HAP-1 (cell line): ENCODE measurements around the gene AHCYL1.
A peak's percentile ranks its signal among the peaks of the same experiment; 100 is the strongest.

Source experiments
- DNase-seq, 2 experiments: peaks; one replicate each; pipeline ENCODE4 v3.0.0-alpha.2; 2016 to 2020; ENCODE audit warnings: low spot score in 2 of 2
- H3K27me3 ChIP-seq: fragments of 250-450 bp; sonication (Bioruptor Pico); 2 replicates; pipeline ENCODE4 v1.5.1; 2020; ENCODE audit warnings: low read depth, mild to moderate bottlenecking, moderate library complexity
- H3K36me3 ChIP-seq: fragments of 250-450 bp; sonication (Bioruptor Pico); replicated peaks from 2 replicates; pipeline ENCODE4 v1.5.1; 2020; ENCODE audit warnings: mild to moderate bottlenecking
- H3K4me1 ChIP-seq: fragments of 250-450 bp; sonication (Bioruptor Pico); 2 replicates; pipeline ENCODE4 v1.5.1; 2020; ENCODE audit warnings: mild to moderate bottlenecking
- H3K4me3 ChIP-seq: fragments of 250-450 bp; sonication (Bioruptor Pico); 2 replicates; pipeline ENCODE4 v1.5.1; 2020; ENCODE audit warnings: mild to moderate bottlenecking, moderate library complexity
- H3K9me3 ChIP-seq: fragments of 250-450 bp; sonication (Bioruptor Pico); 2 replicates; pipeline ENCODE4 v1.5.1; 2020; ENCODE audit warnings: mild to moderate bottlenecking, moderate library complexity
- in situ Hi-C: fragments of 300-500 bp; cut with MboI; formaldehyde crosslinking; loops from 3 replicates; pipeline ENCODE4 v1.14.3; 2020; ENCODE audit warnings: low sequenced_read_pairs, inconsistent platforms, mixed read lengths

AHCYL1 gene

GRCh38 chr1:109994654-109995053 lies 10.1 kb downstream of the AHCYL1 start:
- H3K27me3 ChIP-seq = no peaks in the 10 kb centered on the region
- DNase-seq = no peak
- in situ Hi-C loops = no loop called here
- peaks cover 5% of the 10 kb centered on the region for H3K36me3 ChIP-seq
- no peak overlapping the region for H3K4me3 ChIP-seq
- H3K4me1 ChIP-seq = peaks cover 9% of the 10 kb centered on the region
- H3K9me3 ChIP-seq = no peaks in the 10 kb centered on the region

GRCh38 chr1:109995536-109995935 lies 11.0 kb downstream of the AHCYL1 start:
- in situ Hi-C loops = no loop called here
- Histone ChIP-seq H3K36me3 (no peaks in the 10 kb centered on the region; the same call in 1 of the 2 replicates), H3K4me3 (no peak overlapping the region), H3K27me3 (no peaks in the 10 kb centered on the region), H3K9me3 (no peaks in the 10 kb centered on the region), H3K4me1 (peaks cover 6% of the 10 kb centered on the region)
- no peak for DNase-seq

GRCh38 chr1:109996476-109996875 lies 11.9 kb downstream of the AHCYL1 start:
- H3K27me3 ChIP-seq = no peaks in the 10 kb centered on the region
- DNase-seq = no peak
- in situ Hi-C loops = no loop called here
- H3K4me1 ChIP-seq = peaks cover 6% of the 10 kb centered on the region
- H3K9me3 ChIP-seq = no peaks in the 10 kb centered on the region
- no peak overlapping the region for H3K4me3 ChIP-seq
- no peaks in the 10 kb centered on the region; the same call in 1 of the 2 replicates for H3K36me3 ChIP-seq

GRCh38 chr1:109997204-109997866 lies 12.8 kb downstream of the AHCYL1 start:
- Histone ChIP-seq H3K36me3 (no peaks in the 10 kb centered on the region; the same call in none of the 2 replicates), H3K4me1 (peaks cover 12% of the 10 kb centered on the region), H3K4me3 (no peak overlapping the region), H3K27me3 (no peaks in the 10 kb centered on the region), H3K9me3 (no peaks in the 10 kb centered on the region)
- in situ Hi-C loops = no loop called here
- no peak for DNase-seq

- H3K4me1 ChIP-seq = peaks cover 16% of the 10 kb centered on the region
- H3K36me3 ChIP-seq = no peaks in the 10 kb centered on the region; the same call in none of the 2 replicates
- in situ Hi-C loops = no loop called here
- no peak overlapping the region for H3K4me3 ChIP-seq
- no peaks in the 10 kb centered on the region for H3K9me3 ChIP-seq
- no peaks in the 10 kb centered on the region for H3K27me3 ChIP-seq
- no peak for DNase-seq
Measured at GRCh38 chr1:109997867-109998229, 13.3 kb downstream of the AHCYL1 start.

- in situ Hi-C loops = no loop called here
- Histone ChIP-seq H3K9me3 (no peaks in the 10 kb centered on the region), H3K4me3 (no peak overlapping the region), H3K27me3 (no peaks in the 10 kb centered on the region), H3K4me1 (peaks cover 44% of the 10 kb centered on the region), H3K36me3 (no peaks in the 10 kb centered on the region; the same call in 1 of the 2 replicates)
- DNase-seq = no peak
Measured at GRCh38 chr1:110002695-110003094, 18.1 kb downstream of the AHCYL1 start.

GRCh38 chr1:110003747-110004428 lies 19.3 kb downstream of the AHCYL1 start:
- in situ Hi-C loops = no loop called here
- Histone ChIP-seq H3K27me3 (no peaks in the 10 kb centered on the region), H3K9me3 (no peaks in the 10 kb centered on the region), H3K36me3 (no peaks in the 10 kb centered on the region; the same call in 1 of the 2 replicates), H3K4me1 (peaks cover 47% of the 10 kb centered on the region), H3K4me3 (no peak overlapping the region)
- DNase-seq = peak; percentile 49 to 55

GRCh38 chr1:110004583-110004982 lies 20.0 kb downstream of the AHCYL1 start:
- H3K4me1 ChIP-seq = peaks cover 53% of the 10 kb centered on the region
- in situ Hi-C loops = no loop called here
- no peaks in the 10 kb centered on the region; the same call in 1 of the 2 replicates for H3K36me3 ChIP-seq
- H3K4me3 ChIP-seq = no peak overlapping the region
- DNase-seq = no peak
- no peaks in the 10 kb centered on the region for H3K27me3 ChIP-seq
- no peaks in the 10 kb centered on the region for H3K9me3 ChIP-seq

GRCh38 chr1:110005971-110006370 lies 21.4 kb downstream of the AHCYL1 start:
- peaks cover 54% of the 10 kb centered on the region for H3K4me1 ChIP-seq
- in situ Hi-C loops = no loop called here
- H3K9me3 ChIP-seq = no peaks in the 10 kb centered on the region
- no peak overlapping the region for H3K4me3 ChIP-seq
- H3K27me3 ChIP-seq = no peaks in the 10 kb centered on the region
- DNase-seq = no peak
- peaks cover 8% of the 10 kb centered on the region for H3K36me3 ChIP-seq

GRCh38 chr1:110006516-110006915 lies 22.0 kb downstream of the AHCYL1 start:
- no peak for DNase-seq
- in situ Hi-C loops = no loop called here
- Histone ChIP-seq H3K4me3 (no peak overlapping the region), H3K4me1 (peaks cover 54% of the 10 kb centered on the region), H3K36me3 (peaks cover 13% of the 10 kb centered on the region), H3K9me3 (no peaks in the 10 kb centered on the region), H3K27me3 (no peaks in the 10 kb centered on the region)

- Histone ChIP-seq H3K27me3 (no peaks in the 10 kb centered on the region), H3K36me3 (peaks cover 21% of the 10 kb centered on the region), H3K4me3 (no peak overlapping the region), H3K4me1 (peaks cover 49% of the 10 kb centered on the region), H3K9me3 (no peaks in the 10 kb centered on the region)
- in situ Hi-C loops = no loop called here
- DNase-seq = peak; percentile 18 to 51
Measured at GRCh38 chr1:110007046-110007830, 22.7 kb downstream of the AHCYL1 start.

GRCh38 chr1:110008971-110009565 lies 24.5 kb downstream of the AHCYL1 start:
- no peak overlapping the region for H3K4me3 ChIP-seq
- H3K9me3 ChIP-seq = no peaks in the 10 kb centered on the region
- peaks cover 30% of the 10 kb centered on the region for H3K4me1 ChIP-seq
- in situ Hi-C loops = no loop called here
- H3K27me3 ChIP-seq = no peaks in the 10 kb centered on the region
- H3K36me3 ChIP-seq = peaks cover 22% of the 10 kb centered on the region
- DNase-seq = no peak

- Histone ChIP-seq H3K27me3 (no peaks in the 10 kb centered on the region), H3K4me3 (no peak overlapping the region), H3K36me3 (peaks cover 46% of the 10 kb centered on the region), H3K9me3 (no peaks in the 10 kb centered on the region), H3K4me1 (peaks cover 23% of the 10 kb centered on the region)
- in situ Hi-C loops = no loop called here
- peak; percentile 43 to 46 for DNase-seq
Measured at GRCh38 chr1:110011527-110012041, 27.0 kb downstream of the AHCYL1 start.
